Left ventricle myocardium inferior (tissue), 1 donor: ENCODE measurements around the gene PLCXD3. TPM values are rescaled to one million over a fixed set of nuclear protein-coding genes. Genes with fewer than 3 reads are reported as not detected.

ENCODE experiments used
- DNase-seq: peaks from one replicate; pipeline ENCODE4 v3.0.0-alpha.2; 2020
- H3K27ac ChIP-seq: fragments of 200-600 bp; replicated peaks from 2 replicates; pipeline ENCODE4 v1.8.0; 2021
- H3K27me3 ChIP-seq: fragments of 200-600 bp; 2 replicates; pipeline ENCODE4 v1.8.0; 2021; ENCODE audit warnings: low read depth
- H3K36me3 ChIP-seq: fragments of 200-600 bp; 2 replicates; pipeline ENCODE4 v1.8.0; 2021
- H3K4me1 ChIP-seq: fragments of 200-600 bp; 2 replicates; pipeline ENCODE4 v1.8.0; 2021
- H3K4me3 ChIP-seq: fragments of 200-600 bp; 2 replicates; pipeline ENCODE4 v1.8.0; 2021; ENCODE audit warnings: mild to moderate bottlenecking, moderate library complexity
- H3K9me3 ChIP-seq: fragments of 200-600 bp; replicated peaks from 2 replicates; pipeline ENCODE4 v1.8.0; 2021
- intact Hi-C: fragments of 100-400 bp; cut with micrococcal nuclease; formaldehyde crosslinking; loops from one replicate; pipeline ENCODE4 v1.11.0; 2022
- total RNA-seq: library from RNA; stranded (reverse); fragmentation: NEBNext Ultra II Directional; extraction: Animal tissue kit (Norgen Biotek cat#: 25700); gene quantifications from one replicate; pipeline ENCODE4 v1.2.1, GENCODE V29; 2021
- TF ChIP-seq, protein P1 (sequence below): fragments of 200-600 bp; IDR thresholded peaks from 2 replicates; pipeline ENCODE4 v1.8.0; 2021; ENCODE audit warnings: antibody characterized with exemption, mild to moderate bottlenecking, borderline replicate concordance
- donor health status: DM: no; HTN: yes; CAD: no; lungs with severe emphysema.

PLCXD3 gene
- total RNA-seq, 1 donor from 2014 or later: 73.1 TPM

DNA sequence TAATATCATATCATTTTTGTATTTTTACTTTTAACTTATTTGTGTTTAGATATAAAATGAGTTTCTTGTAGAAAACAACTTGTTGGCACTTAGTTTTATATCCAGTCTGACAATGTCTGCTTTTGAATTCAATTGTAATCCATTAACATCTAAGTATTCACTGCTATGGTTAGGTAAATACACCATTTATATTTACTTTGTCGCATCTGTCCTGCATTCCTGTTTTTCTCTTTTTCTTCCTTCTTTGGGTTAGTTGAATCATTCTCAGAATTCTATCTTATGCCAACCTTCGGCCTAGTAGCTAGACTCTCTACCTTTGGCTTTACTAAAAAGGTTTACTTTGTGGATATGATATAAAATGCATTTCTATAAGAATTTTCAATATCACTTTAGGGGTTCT lies 107.6 kb downstream of the PLCXD3 start:
- Histone ChIP-seq H3K4me3 (no peak overlapping the region), H3K36me3 (peaks cover 6% of the 10 kb centered on the region), H3K4me1 (peaks cover 31% of the 10 kb centered on the region), H3K27ac (peak overlapping the region; percentile 54), H3K27me3 (no peaks in the 10 kb centered on the region), H3K9me3 (peaks cover 21% of the 10 kb centered on the region)
- intact Hi-C loops: no loop called here
- TF ChIP-seq, protein P1, sequence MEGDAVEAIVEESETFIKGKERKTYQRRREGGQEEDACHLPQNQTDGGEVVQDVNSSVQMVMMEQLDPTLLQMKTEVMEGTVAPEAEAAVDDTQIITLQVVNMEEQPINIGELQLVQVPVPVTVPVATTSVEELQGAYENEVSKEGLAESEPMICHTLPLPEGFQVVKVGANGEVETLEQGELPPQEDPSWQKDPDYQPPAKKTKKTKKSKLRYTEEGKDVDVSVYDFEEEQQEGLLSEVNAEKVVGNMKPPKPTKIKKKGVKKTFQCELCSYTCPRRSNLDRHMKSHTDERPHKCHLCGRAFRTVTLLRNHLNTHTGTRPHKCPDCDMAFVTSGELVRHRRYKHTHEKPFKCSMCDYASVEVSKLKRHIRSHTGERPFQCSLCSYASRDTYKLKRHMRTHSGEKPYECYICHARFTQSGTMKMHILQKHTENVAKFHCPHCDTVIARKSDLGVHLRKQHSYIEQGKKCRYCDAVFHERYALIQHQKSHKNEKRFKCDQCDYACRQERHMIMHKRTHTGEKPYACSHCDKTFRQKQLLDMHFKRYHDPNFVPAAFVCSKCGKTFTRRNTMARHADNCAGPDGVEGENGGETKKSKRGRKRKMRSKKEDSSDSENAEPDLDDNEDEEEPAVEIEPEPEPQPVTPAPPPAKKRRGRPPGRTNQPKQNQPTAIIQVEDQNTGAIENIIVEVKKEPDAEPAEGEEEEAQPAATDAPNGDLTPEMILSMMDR: no peak
- DNase-seq: no peak

DNA sequence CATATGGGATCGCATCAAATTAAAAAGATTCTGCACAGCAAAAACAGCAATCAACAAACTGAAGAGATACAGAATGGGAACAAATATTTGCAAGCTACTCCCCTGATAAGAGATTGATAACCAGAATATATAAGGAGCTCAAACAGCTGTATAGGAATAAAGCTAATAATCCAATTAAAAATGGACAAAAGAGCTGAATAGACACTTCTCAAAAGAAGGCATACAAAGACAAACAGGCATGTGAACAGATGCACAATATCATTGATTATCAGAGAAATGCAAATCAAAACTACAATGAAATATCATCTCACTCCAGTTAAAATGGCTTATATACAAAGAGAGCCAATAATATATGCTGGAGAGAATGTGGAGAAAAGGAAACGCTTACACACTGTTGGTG lies 110.6 kb downstream of the PLCXD3 start:
- Histone ChIP-seq H3K9me3 (peaks cover 45% of the 10 kb centered on the region), H3K36me3 (peaks cover 6% of the 10 kb centered on the region), H3K4me1 (peaks cover 18% of the 10 kb centered on the region), H3K27me3 (no peaks in the 10 kb centered on the region), H3K27ac (no peak overlapping the region), H3K4me3 (no peak overlapping the region)
- no peak for DNase-seq
- intact Hi-C loops: no loop called here
- TF ChIP-seq, protein P1: no peak

DNA sequence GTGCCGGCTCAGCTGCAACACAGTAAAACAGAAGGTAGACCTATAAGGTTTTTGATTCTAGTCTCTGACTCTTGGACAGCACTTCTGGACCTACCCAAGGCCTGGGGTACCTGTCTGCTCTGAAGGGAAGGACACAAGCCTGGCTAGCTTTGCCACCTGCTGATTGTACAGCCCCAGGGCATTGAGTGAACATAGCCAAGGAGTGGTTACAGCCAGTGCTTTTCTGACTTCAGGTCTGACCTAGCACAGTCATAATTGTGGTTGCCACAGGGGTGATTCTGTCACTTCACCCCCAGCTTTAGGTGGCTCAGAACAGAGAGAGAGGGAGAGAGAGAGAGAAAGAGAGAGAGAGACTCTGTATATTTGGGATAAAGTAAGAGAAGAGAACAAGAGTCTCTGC lies 118.4 kb downstream of the PLCXD3 start:
- no peak for DNase-seq
- H3K4me3 ChIP-seq: no peak overlapping the region
- peaks cover 38% of the 10 kb centered on the region for H3K9me3 ChIP-seq
- TF ChIP-seq, protein P1: no peak
- no peaks in the 10 kb centered on the region for H3K27me3 ChIP-seq
- H3K4me1 ChIP-seq: peaks cover 60% of the 10 kb centered on the region
- H3K27ac ChIP-seq: peak overlapping the region; percentile 37
- intact Hi-C loops: no loop called here
- no peaks in the 10 kb centered on the region for H3K36me3 ChIP-seq

- H3K36me3 ChIP-seq: no peaks in the 10 kb centered on the region
- H3K27ac ChIP-seq: no peak overlapping the region
- intact Hi-C loops: no loop called here
- no peak for DNase-seq
- H3K9me3 ChIP-seq: no peaks in the 10 kb centered on the region
- TF ChIP-seq, protein P1: no peak
- H3K4me1 ChIP-seq: peaks cover 69% of the 10 kb centered on the region
- no peak overlapping the region for H3K4me3 ChIP-seq
- no peaks in the 10 kb centered on the region for H3K27me3 ChIP-seq
Observed at GRCh38 chr5:41374631-41375030, 135.8 kb downstream of the PLCXD3 start.

GRCh38 chr5:41373230-41373629 lies 137.2 kb downstream of the PLCXD3 start:
- Histone ChIP-seq H3K27me3 (no peaks in the 10 kb centered on the region), H3K4me3 (no peak overlapping the region), H3K27ac (no peak overlapping the region), H3K4me1 (peaks cover 66% of the 10 kb centered on the region), H3K36me3 (no peaks in the 10 kb centered on the region), H3K9me3 (no peaks in the 10 kb centered on the region)
- DNase-seq: no peak
- TF ChIP-seq, protein P1: no peak
- intact Hi-C loops: no loop called here

DNA sequence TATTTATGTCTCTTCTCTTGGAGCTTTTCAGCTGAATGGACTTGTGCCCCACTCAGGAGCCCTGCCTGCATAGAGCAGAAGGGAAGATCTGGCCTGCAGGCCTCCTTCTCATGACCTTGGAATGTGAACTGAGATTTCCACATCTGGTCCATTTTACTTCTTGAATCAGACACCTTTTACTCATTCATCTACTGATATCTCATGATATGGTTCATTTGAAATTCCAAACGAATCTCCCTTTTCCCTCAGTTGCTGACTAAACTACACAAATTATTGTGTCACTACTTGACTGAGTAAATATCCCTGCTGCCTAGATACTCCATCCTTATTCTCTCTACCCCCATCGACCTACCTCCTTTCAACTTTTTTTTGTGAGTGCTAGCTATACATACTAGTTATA lies 138.7 kb downstream of the PLCXD3 start:
- H3K9me3 ChIP-seq: no peaks in the 10 kb centered on the region
- TF ChIP-seq, protein P1: no peak
- H3K27me3 ChIP-seq: no peaks in the 10 kb centered on the region
- H3K4me3 ChIP-seq: no peak overlapping the region
- H3K4me1 ChIP-seq: peaks cover 57% of the 10 kb centered on the region
- H3K27ac ChIP-seq: peak overlapping the region; percentile 67
- no peaks in the 10 kb centered on the region for H3K36me3 ChIP-seq
- no peak for DNase-seq
- intact Hi-C loops: no loop called here
